Head of caudate nucleus (tissue), 42 donors: ENCODE measurements around the gene FSHB.
A peak's percentile ranks its signal among the peaks of the same experiment; 100 is the strongest.
"Not testable (repeated sequence)": the region's sequence is repeated elsewhere in the genome, so short reads cannot be mapped to it uniquely, and the experiment has no call there.

Experiments used
- DNase-seq, 42 donors: peaks; one replicate each; pipeline versions ENCODE4 v3.0.0 to v3.0.0-alpha.2; 2020 to 2021; ENCODE audit warnings: mixed read lengths in 7 of 42
- intact Hi-C: fragments of 100-400 bp; cut with DNase I; formaldehyde crosslinking; loops from one replicate; pipeline ENCODE4 v1.15.0; 2022

FSHB gene

GRCh38 chr11:30230714-30231113 is at the start of gene FSHB:
TSS of gene FSHB (plus strand) at chr11:30231014. CDS start at chr11:30231903, 889 bp downstream.
- no peak for DNase-seq
- intact Hi-C loops = no loop called here

GRCh38 chr11:30186748-30187147 is 44.1 kb upstream of the FSHB start:
- no peak for DNase-seq

GRCh38 chr11:30192620-30193019 is 38.2 kb upstream of the FSHB start:
- intact Hi-C loops = no loop called here
- DNase-seq = no peak

More at GRCh38 chr11:30186748-30187147, 44.1 kb upstream of the FSHB start:
- intact Hi-C loops = no loop called here

GRCh38 chr11:30196400-30197206 is 34.2 kb upstream of the FSHB start:
- DNase-seq = peak; percentile 43 to 87 (median 73)

GRCh38 chr11:30197869-30198268 is 32.9 kb upstream of the FSHB start:
- intact Hi-C loops = no loop called here
- no peak for DNase-seq

More at GRCh38 chr11:30196400-30197206, 34.2 kb upstream of the FSHB start:
- intact Hi-C loops = no loop called here

GRCh38 chr11:30202989-30203388 is 27.8 kb upstream of the FSHB start:
- DNase-seq, intact Hi-C loops: not testable (repeated sequence)

GRCh38 chr11:30203850-30204249 is 27.0 kb upstream of the FSHB start:
- DNase-seq = no peak
- intact Hi-C loops = no loop called here

- intact Hi-C loops = no loop called here
Measured at GRCh38 chr11:30206249-30206996, 24.4 kb upstream of the FSHB start.

GRCh38 chr11:30210357-30210756 is 20.5 kb upstream of the FSHB start:
- DNase-seq = no peak
- intact Hi-C loops = no loop called here

More at GRCh38 chr11:30206249-30206996, 24.4 kb upstream of the FSHB start:
- no peak for DNase-seq

GRCh38 chr11:30216534-30216933 is 14.3 kb upstream of the FSHB start:
- intact Hi-C loops = no loop called here
- DNase-seq = no peak

GRCh38 chr11:30218278-30218677 is 12.5 kb upstream of the FSHB start:
- peak in 1 of 42 donors; percentile 38 for DNase-seq

GRCh38 chr11:30225642-30226041 is 5.2 kb upstream of the FSHB start:
- intact Hi-C loops = no loop called here

More at GRCh38 chr11:30218278-30218677, 12.5 kb upstream of the FSHB start:
- intact Hi-C loops = no loop called here

GRCh38 chr11:30228323-30228884 is 2.4 kb upstream of the FSHB start:
- intact Hi-C loops = no loop called here
- DNase-seq = no peak

More at GRCh38 chr11:30225642-30226041, 5.2 kb upstream of the FSHB start:
- DNase-seq = no peak

- intact Hi-C loops = no loop called here
Measured at GRCh38 chr11:30239025-30239424, 8.2 kb downstream of the FSHB start.

GRCh38 chr11:30244265-30244664 is 13.5 kb downstream of the FSHB start:
- intact Hi-C loops = no loop called here
- peak in 6 of 42 donors; percentile 7 to 45 (median 21) for DNase-seq

More at GRCh38 chr11:30239025-30239424, 8.2 kb downstream of the FSHB start:
- DNase-seq = no peak

- no peak for DNase-seq
Measured at GRCh38 chr11:30245621-30246020, 14.8 kb downstream of the FSHB start.

GRCh38 chr11:30254307-30255298 is 23.8 kb downstream of the FSHB start:
- intact Hi-C loops = no loop called here
- DNase-seq = no peak

More at GRCh38 chr11:30245621-30246020, 14.8 kb downstream of the FSHB start:
- intact Hi-C loops = no loop called here

GRCh38 chr11:30255637-30256036 is 24.8 kb downstream of the FSHB start:
- no peak for DNase-seq
- intact Hi-C loops = no loop called here
